SK-N-SH (cell line): ENCODE data around the gene CDH23. TPM values are rescaled to one million over a fixed set of nuclear protein-coding genes. Genes with fewer than 3 reads are reported as not detected.

ENCODE experiments used
- CTCF ChIA-PET: fragments of 300-600, 350-600 bp; formaldehyde crosslinking; extraction: SDS; loops from one replicate; lab custom pipeline; 2021; lab: Yijun Ruan, JAX
- POLR2A ChIA-PET: fragments of 350-600 bp; sonication (Branson Sonifier 250); formaldehyde crosslinking; extraction: SDS; loops from one replicate; lab custom pipeline; 2020; ENCODE audit warnings: antibody characterized with exemption, inconsistent platforms; lab: Yijun Ruan, JAX
- DNase-seq: peaks from one replicate; pipeline ENCODE4 v3.0.0; 2012
- H2AFZ ChIP-seq: fragments of 200-600 bp; sonication (generic); 2 replicates; pipeline ENCODE4 v1.8.1; 2016; ENCODE audit warnings: antibody characterized with exemption, mild to moderate bottlenecking, low read depth
- H3F3A ChIP-seq: fragments of 200-600 bp; sonication (generic); replicated peaks from 2 replicates; pipeline ENCODE3; 2016; ENCODE audit warnings: antibody characterized with exemption, mild to moderate bottlenecking; ENCODE audit not compliant: insufficient read depth
- H3K27ac ChIP-seq, 2 experiments: fragments of 200-500 bp in 1 of 2; fragments of 200-600 bp in 1 of 2; sonication (Bioruptor generic) in 1 of 2; sonication (generic), shearing (Covaris generic) in 1 of 2; 2 replicates each; pipeline versions ENCODE4 v1.5.1 to v1.6.1; 2014 to 2016; ENCODE audit warnings: low read depth in 2 of 2, inconsistent platforms in 1 of 2, low read length in 1 of 2, mild to moderate bottlenecking in 1 of 2, mixed read lengths in 1 of 2
- H3K27me3 ChIP-seq: fragments of 200-600 bp; sonication (generic), shearing (Covaris generic); 2 replicates; pipeline ENCODE4 v1.6.1; 2016; ENCODE audit warnings: mixed run types; ENCODE audit not compliant: insufficient read depth
- H3K36me3 ChIP-seq, 2 experiments: fragments of 200-500 bp in 1 of 2; fragments of 200-600 bp in 1 of 2; sonication (Bioruptor generic) in 1 of 2; sonication (generic) in 1 of 2; replicated peaks in 1 of 2; 2 replicates each; pipeline versions ENCODE3 to v1.5.1; 2014 to 2016; ENCODE audit warnings: low read length in 1 of 2, mild to moderate bottlenecking in 1 of 2; ENCODE audit not compliant: insufficient read depth in 2 of 2, control insufficient read depth in 1 of 2
- H3K4me1 ChIP-seq, 2 experiments: fragments of 200-500 bp in 1 of 2; fragments of 200-600 bp in 1 of 2; sonication (Bioruptor generic) in 1 of 2; sonication (generic), shearing (Covaris generic) in 1 of 2; 2 replicates each; pipeline versions ENCODE4 v1.5.1 to v1.6.1; 2014 to 2016; ENCODE audit warnings: low read depth in 1 of 2, low read length in 1 of 2, mixed run types in 1 of 2; ENCODE audit not compliant: insufficient read depth in 2 of 2, control insufficient read depth in 1 of 2
- H3K4me2 ChIP-seq: fragments of 200-600 bp; sonication (generic), shearing (Covaris generic); 2 replicates; pipeline ENCODE4 v1.6.1; 2017; ENCODE audit warnings: mixed run types
- H3K4me3 ChIP-seq, 2 experiments: fragments of 200-500 bp in 1 of 2; fragments of 200-600 bp in 1 of 2; sonication (Bioruptor generic) in 1 of 2; sonication (generic), shearing (Covaris generic) in 1 of 2; 2 replicates each; pipeline versions ENCODE4 v1.5.1 to v1.8.1; 2014 to 2016; ENCODE audit warnings: low read depth in 2 of 2, inconsistent platforms in 1 of 2, low read length in 1 of 2, mild to moderate bottlenecking in 1 of 2, mixed read lengths in 1 of 2, moderate library complexity in 1 of 2
- H3K79me2 ChIP-seq: fragments of 200-600 bp; sonication (generic); 2 replicates; pipeline ENCODE4 v1.8.1; 2017; ENCODE audit warnings: mild to moderate bottlenecking; ENCODE audit not compliant: insufficient read depth
- H3K9ac ChIP-seq: fragments of 200-600 bp; sonication (generic); 2 replicates; pipeline ENCODE4 v1.6.1; 2017; ENCODE audit warnings: mixed run types
- H3K9me2 ChIP-seq: fragments of 200-600 bp; sonication (generic); 2 replicates; pipeline ENCODE4 v1.6.1; 2017; ENCODE audit warnings: mixed run types
- H3K9me3 ChIP-seq: fragments of 200-600 bp; sonication (generic); 2 replicates; pipeline ENCODE4 v1.6.1; 2017; ENCODE audit warnings: mixed run types, mild to moderate bottlenecking, moderate library complexity
- H4K20me1 ChIP-seq: fragments of 200-600 bp; sonication (generic); 2 replicates; pipeline ENCODE4 v1.6.1; 2017; ENCODE audit warnings: mild to moderate bottlenecking, mixed run types; ENCODE audit not compliant: insufficient read depth
- CHD2 ChIP-seq: fragments of 150-350 bp; IDR thresholded peaks from 2 replicates; pipeline ENCODE4 v1.6.1; 2018; ENCODE audit warnings: low read length; ENCODE audit not compliant: partially characterized antibody
- CTCF ChIP-seq: fragments of 200-600 bp; sonication (generic); IDR thresholded peaks from 2 replicates; pipeline ENCODE4 v1.6.1; 2017; ENCODE audit warnings: antibody characterized with exemption, mild to moderate bottlenecking, moderate library complexity
- ELF1 ChIP-seq: IDR thresholded peaks from 2 replicates; pipeline ENCODE4 v1.4.0; 2012
- EZH2phosphoT487 ChIP-seq: fragments of 200-600 bp; sonication (generic); IDR thresholded peaks from 2 replicates; pipeline ENCODE4 v1.6.1; 2017; ENCODE audit warnings: low read depth, mixed run types, mild to moderate bottlenecking, antibody characterized with exemption, moderate library complexity, borderline replicate concordance
- FOSL2 ChIP-seq: IDR thresholded peaks from 2 replicates; pipeline ENCODE4 v1.4.0; 2012; ENCODE audit warnings: low read depth, mild to moderate bottlenecking, moderate library complexity, borderline replicate concordance
- FOXM1 ChIP-seq: IDR thresholded peaks from 2 replicates; pipeline ENCODE4 v1.4.0; 2012; ENCODE audit warnings: low read depth, mild to moderate bottlenecking
- GABPA ChIP-seq: IDR thresholded peaks from 2 replicates; pipeline ENCODE4 v1.4.0; 2012; ENCODE audit warnings: low read depth, mild to moderate bottlenecking
- JUND ChIP-seq: IDR thresholded peaks from 2 replicates; pipeline ENCODE4 v1.4.0; 2012
- MAX ChIP-seq: IDR thresholded peaks from 2 replicates; pipeline ENCODE4 v1.4.0; 2012; ENCODE audit warnings: low read depth
- MEF2A ChIP-seq: IDR thresholded peaks from 2 replicates; pipeline ENCODE4 v1.4.0; 2012; ENCODE audit warnings: low read depth, borderline replicate concordance
- MXI1 ChIP-seq: IDR thresholded peaks from 2 replicates; pipeline ENCODE4 v1.6.1; 2012; ENCODE audit warnings: mild to moderate bottlenecking, low read depth, low read length, improper control_type of control experiment
- PBX3 ChIP-seq: IDR thresholded peaks from 2 replicates; pipeline ENCODE4; 2012
- RAD21 ChIP-seq: IDR thresholded peaks from 2 replicates; pipeline ENCODE4 v1.6.1; 2012; ENCODE audit warnings: mild to moderate bottlenecking, low read length
- RCOR1 ChIP-seq: fragments of 150-350 bp; IDR thresholded peaks from 2 replicates; pipeline ENCODE4 v1.6.1; 2017; ENCODE audit warnings: antibody characterized with exemption, low read length
- RFX5 ChIP-seq: IDR thresholded peaks from 2 replicates; pipeline ENCODE4 v1.6.1; 2012; ENCODE audit warnings: mild to moderate bottlenecking, improper control_type of control experiment, low read length
- SIN3A ChIP-seq: IDR thresholded peaks from 2 replicates; pipeline ENCODE4 v1.6.1; 2012; ENCODE audit warnings: low read depth, mild to moderate bottlenecking, low read length, moderate library complexity, borderline replicate concordance
- SMC3 ChIP-seq: IDR thresholded peaks from 2 replicates; pipeline ENCODE4 v1.6.1; 2012; ENCODE audit warnings: low read depth, low read length, improper control_type of control experiment
- TAF1 ChIP-seq: IDR thresholded peaks from 2 replicates; pipeline ENCODE4 v1.6.1; 2012; ENCODE audit warnings: low read depth, mild to moderate bottlenecking, low read length, moderate library complexity, borderline replicate concordance
- TCF12 ChIP-seq: IDR thresholded peaks from 2 replicates; pipeline ENCODE4 v1.4.0; 2012
- YY1 ChIP-seq: IDR thresholded peaks from 2 replicates; pipeline ENCODE4 v1.4.0; 2012; ENCODE audit warnings: low read depth, mild to moderate bottlenecking
- ZBTB33 ChIP-seq: IDR thresholded peaks from 2 replicates; pipeline ENCODE4 v1.4.0; 2012; ENCODE audit warnings: low read depth, borderline replicate concordance
- WGBS: methylation state at CpG from one replicate; pipeline ENCODE4 v1.1.6; 2017; ENCODE audit warnings: low lambda C conversion rate; 5-methylcytosine and 5-hydroxymethylcytosine counted together
- polyA plus RNA-seq, 3 experiments: library from polyadenylated mRNA; depleted of rRNA; stranded (reverse); fragments of >200 nt; gene quantifications; 2 replicates each; pipeline ENCODE4 v1.2.3, GENCODE V29; 2012

CDH23 gene
- polyA plus RNA-seq, 1 of the 3 experiments (the other 2 are of a cell fraction) = 0.03 TPM

- Histone ChIP-seq H3K9me2 (no peaks in the 10 kb centered on the region), H3K9ac (no peak overlapping the region), H3K36me3 (no peaks in the 10 kb centered on the region), H3K27ac (no peak overlapping the region), H3K4me3 (no peak overlapping the region), H2AFZ (no peak overlapping the region), H3K9me3 (no peaks in the 10 kb centered on the region), H3K4me2 (no peak overlapping the region), H4K20me1 (no peaks in the 10 kb centered on the region), H3F3A (no peaks in the 10 kb centered on the region), H3K4me1 (no peaks in the 10 kb centered on the region; a peak in 1 of 4 replicates), H3K79me2 (no peaks in the 10 kb centered on the region), H3K27me3 (peaks cover 16% of the 10 kb centered on the region; the same call in 1 of the 2 replicates)
- no peak for TF ChIP-seq GABPA
- TF ChIP-seq FOXM1 = no peak
- TF ChIP-seq MAX = no peak
- TF ChIP-seq YY1 = no peak
- no peak for TF ChIP-seq RFX5
- no peak for TF ChIP-seq TCF12
- no peak for TF ChIP-seq EZH2phosphoT487
- TF ChIP-seq MXI1 = no peak
- no peak for TF ChIP-seq JUND
- no peak for TF ChIP-seq TAF1
- no peak for TF ChIP-seq SMC3
- no peak for TF ChIP-seq FOSL2
- no peak for TF ChIP-seq CTCF
- no peak for TF ChIP-seq RCOR1
- WGBS = 69% methylated on average over 6 of the region's 6 CpGs
- CTCF ChIA-PET = interaction anchor here (0.9 to 3.6 kb wide), 4 partner anchors 9 to 51 kb away, joined by 3 to 13 read pairs (median 4); partner anchors contain the start of gene CDH23
- peak; percentile 14 for DNase-seq
- POLR2A ChIA-PET = no interaction called here
These were observed 39.0 kb downstream of the CDH23 start for GRCh38 chr10:71435571-71436267.

GRCh38 chr10:71436268-71437125, 39.8 kb downstream of the CDH23 start:
- no peak overlapping the region for H3K27ac ChIP-seq
- H3K36me3 ChIP-seq = no peaks in the 10 kb centered on the region
- POLR2A ChIA-PET = no interaction called here
- no peak overlapping the region for H2AFZ ChIP-seq
- H3K9ac ChIP-seq = no peak overlapping the region
- H3F3A ChIP-seq = no peaks in the 10 kb centered on the region
- peaks cover 16% of the 10 kb centered on the region; the same call in 1 of the 2 replicates for H3K27me3 ChIP-seq
- H3K9me2 ChIP-seq = no peaks in the 10 kb centered on the region
- H3K4me2 ChIP-seq = no peak overlapping the region
- no peak overlapping the region for H3K4me3 ChIP-seq
- H4K20me1 ChIP-seq = no peaks in the 10 kb centered on the region
- DNase-seq = no peak
- CTCF ChIA-PET = interaction anchor here (1.0 to 3.6 kb wide), 3 partner anchors 9 to 40 kb away, joined by 3 to 13 read pairs (median 3); partner anchors contain the start of gene CDH23
- no peaks in the 10 kb centered on the region for H3K9me3 ChIP-seq
- 50% methylated on average over 11 of the region's 11 CpGs for WGBS
- H3K4me1 ChIP-seq = no peaks in the 10 kb centered on the region; a peak in 1 of 4 replicates
- no peaks in the 10 kb centered on the region for H3K79me2 ChIP-seq
- TF ChIP-seq MEF2A (no peak), GABPA (no peak), EZH2phosphoT487 (no peak), RAD21 (no peak), TCF12 (no peak), SIN3A (no peak), ZBTB33 (no peak), CHD2 (no peak), PBX3 (no peak), ELF1 (no peak), YY1 (no peak), RCOR1 (no peak), RFX5 (no peak)
